Panc1 (cell line): ENCODE results near the gene KCNIP4. TPM values are rescaled to one million over a fixed set of nuclear protein-coding genes. Genes with fewer than 3 reads are reported as not detected.

Experiments
- ATAC-seq: fragments of 200-7000 bp; cut with Tn5 transposase; 2 replicates; pipeline ENCODE4 v1.9.1; 2020; ENCODE audit warnings: mild to moderate bottlenecking, moderate library complexity
- BruUV-seq: library from RNA; stranded (reverse); fragments of 400-500 nt; replicated peaks from 2 replicates; lab custom pipeline; 2021; lab: Mats Ljungman, UMichigan
- CTCF ChIA-PET: fragments of 300-600 bp; sonication (Branson Sonifier 250); formaldehyde crosslinking; loops from one replicate; lab custom pipeline; 2022; ENCODE audit warnings: antibody characterized with exemption; lab: Charles Lee
- POLR2A ChIA-PET: fragments of 300-600 bp; sonication (Branson Sonifier 250); formaldehyde crosslinking; loops from one replicate; lab custom pipeline; 2022; ENCODE audit warnings: antibody characterized with exemption; lab: Charles Lee
- DNase-seq: peaks from one replicate; pipeline ENCODE4 v3.0.0-alpha.2; 2010; ENCODE audit warnings: low read depth, low spot score
- H3K27ac ChIP-seq: 2 replicates; pipeline ENCODE4 v1.5.1; 2011; ENCODE audit warnings: mild to moderate bottlenecking, low read length, inconsistent platforms
- H3K27me3 ChIP-seq: fragments of 200-500 bp; sonication (Bioruptor generic); 2 replicates; pipeline ENCODE4 v1.6.0; 2014; ENCODE audit warnings: low read length, inconsistent platforms; ENCODE audit not compliant: control insufficient read depth, insufficient read depth
- H3K36me3 ChIP-seq: fragments of 200-500 bp; sonication (Bioruptor generic); 2 replicates; pipeline ENCODE4 v1.5.1; 2014; ENCODE audit warnings: inconsistent platforms, mild to moderate bottlenecking, low read length, moderate library complexity; ENCODE audit not compliant: control insufficient read depth, insufficient read depth
- H3K4me1 ChIP-seq: 2 replicates; pipeline ENCODE4 v1.5.1; 2011; ENCODE audit warnings: inconsistent platforms, mild to moderate bottlenecking, low read length, moderate library complexity; ENCODE audit not compliant: control insufficient read depth, insufficient read depth
- H3K4me3 ChIP-seq, 2 experiments: 2 replicates each; pipeline ENCODE4 v1.5.1; 2011 to 2012; ENCODE audit warnings: low read depth in 2 of 2, low read length in 2 of 2, mild to moderate bottlenecking in 2 of 2, inconsistent platforms in 1 of 2, moderate library complexity in 1 of 2
- H3K9me3 ChIP-seq: fragments of 200-500 bp; sonication (Bioruptor generic); 2 replicates; pipeline ENCODE4 v1.5.1; 2014; ENCODE audit warnings: low read depth, mild to moderate bottlenecking, inconsistent platforms, low read length, moderate library complexity; ENCODE audit not compliant: control insufficient read depth, insufficient read depth
- CTCF ChIP-seq: fragments of 450-650 bp; IDR thresholded peaks from 2 replicates; pipeline ENCODE4 v1.5.1; 2017; ENCODE audit warnings: mild to moderate bottlenecking
- POLR2AphosphoS5 ChIP-seq: IDR thresholded peaks from 2 replicates; pipeline ENCODE4 v1.6.1; 2012; ENCODE audit warnings: mild to moderate bottlenecking, low read depth, low read length, moderate library complexity
- REST ChIP-seq, 2 experiments: IDR thresholded peaks; 2 replicates each; pipeline ENCODE4 v1.6.1; 2011 to 2012; ENCODE audit warnings: low read depth in 2 of 2, control low read depth in 1 of 2, low read length in 1 of 2, mild to moderate bottlenecking in 1 of 2, moderate library complexity in 1 of 2; ENCODE audit not compliant: insufficient read depth in 1 of 2
- SIN3A ChIP-seq: IDR thresholded peaks from 2 replicates; pipeline ENCODE4 v1.6.1; 2012; ENCODE audit warnings: low read depth, mild to moderate bottlenecking, low read length, moderate library complexity, borderline replicate concordance; ENCODE audit not compliant: insufficient read depth
- TCF7L2 ChIP-seq: IDR thresholded peaks from 2 replicates; pipeline ENCODE4 v1.6.1; 2011; ENCODE audit warnings: mild to moderate bottlenecking, low read depth, low read length, inconsistent platforms
- in situ Hi-C: cut with HindIII; loops from 2 replicates; pipeline ENCODE4 v1.10.0; 2016; ENCODE audit warnings: low sequenced_read_pairs, low pct_unique_long_range_greater_than_20kb
- intact Hi-C: fragments of 100-400 bp; cut with micrococcal nuclease; formaldehyde crosslinking; loops from one replicate; pipeline ENCODE4 v1.10.0; 2022; ENCODE audit not compliant: unreplicated experiment
- total RNA-seq: library from RNA; stranded (reverse); gene quantifications from one replicate; pipeline ENCODE4 v1.2.1, GENCODE V29; 2021; ENCODE audit not compliant: unreplicated experiment

Gene KCNIP4
- total RNA-seq, 1 experiment from 2014 or later, result not detected

GRCh38 chr4:21893136-21893535, 55.4 kb downstream of the KCNIP4 start:
- no TSS peak for BruUV-seq
- CTCF ChIA-PET, result no interaction called here
- DNase-seq (no peak), ATAC-seq (no peak)
- no peak for TF ChIP-seq TCF7L2
- TF ChIP-seq CTCF, result no peak
- no peak for TF ChIP-seq SIN3A
- TF ChIP-seq POLR2AphosphoS5, result no peak
- TF ChIP-seq REST (IDR thresholded peaks at IDR 0.05; ENCODE audit: insufficient read depth in 1 of 2, low read depth in 2 of 2, low read length in 1 of 2), result no peak
- Histone ChIP-seq H3K9me3 (no peaks in the 10 kb centered on the region), H3K36me3 (no peaks in the 10 kb centered on the region), H3K4me3 (no peak overlapping the region), H3K4me1 (no peaks in the 10 kb centered on the region), H3K27me3 (no peaks in the 10 kb centered on the region), H3K27ac (no peak overlapping the region)
- POLR2A ChIA-PET, result no interaction called here
- in situ Hi-C loops, result no loop called here
- intact Hi-C loops, result no loop called here

GRCh38 chr4:21890231-21890630, 58.3 kb downstream of the KCNIP4 start:
- no peaks in the 10 kb centered on the region for H3K9me3 ChIP-seq
- no TSS peak for BruUV-seq
- no peak overlapping the region for H3K27ac ChIP-seq
- ATAC-seq (no peak), DNase-seq (no peak)
- H3K4me3 ChIP-seq, result no peak overlapping the region
- ChIA-PET POLR2A (no interaction called here), CTCF (no interaction called here)
- in situ Hi-C loops (no loop called here), intact Hi-C loops (no loop called here)
- no peaks in the 10 kb centered on the region for H3K4me1 ChIP-seq
- no peaks in the 10 kb centered on the region for H3K27me3 ChIP-seq
- no peaks in the 10 kb centered on the region for H3K36me3 ChIP-seq
- TF ChIP-seq POLR2AphosphoS5 (no peak), REST (IDR thresholded peaks at IDR 0.05; ENCODE audit: insufficient read depth in 1 of 2, low read depth in 2 of 2, low read length in 1 of 2) (no peak), CTCF (no peak), TCF7L2 (no peak), SIN3A (no peak)
